Rectal smooth muscle tissue (tissue), 1 donor: ENCODE results near the gene PPP6R2.
"Not testable (repeated sequence)": the region's sequence is repeated elsewhere in the genome, so short reads cannot be mapped to it uniquely, and the experiment has no call there.

Experiments used
- H3K27ac ChIP-seq: one replicate; pipeline ENCODE4 v1.7.0; 2013; ENCODE audit warnings: low read depth, low read length, inconsistent platforms
- H3K27me3 ChIP-seq: one replicate; pipeline ENCODE4 v1.7.0; 2013; ENCODE audit warnings: low read length; ENCODE audit not compliant: control insufficient read depth, insufficient read depth
- H3K36me3 ChIP-seq: one replicate; pipeline ENCODE4 v1.7.0; 2013; ENCODE audit warnings: low read length; ENCODE audit not compliant: control insufficient read depth, insufficient read depth
- H3K4me1 ChIP-seq: one replicate; pipeline ENCODE4 v1.7.0; 2013; ENCODE audit warnings: low read length; ENCODE audit not compliant: control insufficient read depth, insufficient read depth
- H3K4me3 ChIP-seq: one replicate; pipeline ENCODE4 v1.7.0; 2013; ENCODE audit warnings: low read length
- H3K9ac ChIP-seq: one replicate; pipeline ENCODE4 v1.7.0; 2013; ENCODE audit warnings: low read length

Gene PPP6R2

DNA sequence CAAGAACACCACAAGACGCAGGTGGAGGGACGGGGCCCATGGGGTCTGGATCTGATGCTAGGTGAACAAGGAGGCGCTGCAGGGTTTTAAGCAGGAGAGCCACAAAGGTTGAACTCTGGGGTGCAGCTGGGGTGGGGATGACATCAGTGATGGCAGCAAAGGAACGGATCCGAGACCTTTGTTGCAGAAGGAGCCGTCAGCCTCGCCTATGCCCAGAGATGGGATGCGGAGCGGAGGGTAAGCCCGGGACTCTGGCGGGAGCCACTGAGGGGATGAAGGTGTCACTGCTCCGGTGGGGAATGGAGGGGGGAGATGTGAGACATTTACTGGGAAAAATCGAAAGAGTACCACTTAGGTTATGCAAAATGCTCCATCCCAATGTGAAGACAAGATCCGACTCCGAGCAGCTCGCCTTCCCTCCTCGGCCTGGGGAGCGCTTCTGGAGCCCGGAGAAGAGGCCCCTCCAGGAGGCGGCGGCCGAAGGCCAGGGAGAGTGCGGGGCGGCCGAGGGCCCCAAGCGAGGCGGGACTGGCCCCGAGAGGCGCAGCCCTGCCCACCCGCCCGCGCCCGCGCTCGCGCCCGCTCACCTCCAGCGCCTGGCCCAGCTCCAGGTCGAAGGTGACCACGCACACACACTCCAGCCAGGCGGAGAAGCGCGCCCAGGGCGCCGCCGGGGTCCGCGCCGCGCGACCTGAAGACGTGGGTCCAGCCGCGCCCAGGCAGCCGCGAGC lies 16.7 kb upstream of the PPP6R2 start:
- H3K4me1 ChIP-seq = no peaks in the 10 kb centered on the region
- H3K36me3 ChIP-seq = no peaks in the 10 kb centered on the region
- H3K4me3 ChIP-seq = peak overlapping the region; percentile 71
- H3K27ac ChIP-seq = no peak overlapping the region
- H3K27me3 ChIP-seq = no peaks in the 10 kb centered on the region
- H3K9ac ChIP-seq = no peak overlapping the region

DNA sequence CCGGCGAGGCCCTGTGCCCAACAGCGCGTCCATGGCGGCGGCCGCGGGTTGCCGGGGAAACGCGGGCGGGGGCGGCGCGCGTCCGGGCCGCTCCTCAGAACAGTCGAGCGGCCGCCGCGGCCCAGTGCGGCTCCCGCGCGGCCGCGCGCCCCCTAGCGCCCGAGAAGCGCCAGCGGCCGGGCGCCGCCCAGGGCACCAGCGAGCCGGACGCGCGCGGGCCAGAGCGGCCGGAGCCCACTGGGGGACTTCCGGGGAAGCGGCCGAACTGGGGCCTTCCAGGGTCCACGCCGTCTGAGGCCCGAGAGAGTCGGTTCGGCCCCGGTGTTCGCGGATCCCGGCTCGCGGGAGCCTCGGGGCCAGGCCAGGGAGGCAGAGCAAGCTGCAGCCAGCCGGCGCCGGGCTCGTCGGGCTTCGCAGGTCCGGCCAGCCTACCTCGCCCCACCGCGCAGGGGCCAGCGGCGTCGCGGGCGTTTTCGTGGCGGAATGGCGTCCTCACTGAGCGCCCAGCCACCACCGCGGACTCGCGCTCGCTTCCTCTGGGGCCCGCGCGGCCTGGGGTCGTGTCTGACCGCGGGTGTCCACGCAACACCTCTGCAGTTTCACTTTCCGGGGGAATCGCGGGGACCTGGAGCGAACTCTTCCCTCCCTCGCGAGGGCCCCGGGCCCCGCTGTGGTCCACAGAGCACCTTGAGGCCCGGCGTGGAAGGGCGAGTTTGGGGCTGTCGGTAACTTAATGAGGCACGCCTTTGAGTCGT lies 16.0 kb upstream of the PPP6R2 start, which contains the start of gene DENND6B:
DENND6B (minus strand) TSS at position 57 of the 755 bp plus-strand sequence; CDS start at position 33, 24 bp downstream.
- H3K4me3 ChIP-seq = peak within 1 kb of the TSS; percentile 87
- H3K27me3 ChIP-seq = no peaks in the 10 kb centered on the region
- H3K27ac ChIP-seq = peak within 1 kb of the TSS; percentile 96
- no peaks in the 10 kb centered on the region for H3K36me3 ChIP-seq
- H3K9ac ChIP-seq = peak within 1 kb of the TSS; percentile 92
- H3K4me1 ChIP-seq = no peaks in the 10 kb centered on the region

DNA sequence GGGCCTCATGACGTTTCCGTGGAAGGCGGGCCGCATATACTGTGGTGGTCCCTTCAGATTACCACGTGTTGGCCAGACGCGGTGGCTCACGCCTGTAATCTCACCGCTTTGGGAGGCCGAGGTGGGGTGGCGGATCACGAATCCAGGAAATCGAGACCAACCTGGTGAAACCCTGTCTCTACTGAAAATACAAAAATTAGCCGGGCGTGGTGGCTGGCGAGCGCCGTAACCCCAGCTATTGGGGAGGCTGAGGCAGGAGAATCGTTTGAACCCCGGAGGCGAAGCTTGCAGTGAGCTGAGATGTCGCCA lies 15.5 kb upstream of the PPP6R2 start:
- peak overlapping the region; percentile 96 for H3K27ac ChIP-seq
- no peaks in the 10 kb centered on the region for H3K36me3 ChIP-seq

DNA sequence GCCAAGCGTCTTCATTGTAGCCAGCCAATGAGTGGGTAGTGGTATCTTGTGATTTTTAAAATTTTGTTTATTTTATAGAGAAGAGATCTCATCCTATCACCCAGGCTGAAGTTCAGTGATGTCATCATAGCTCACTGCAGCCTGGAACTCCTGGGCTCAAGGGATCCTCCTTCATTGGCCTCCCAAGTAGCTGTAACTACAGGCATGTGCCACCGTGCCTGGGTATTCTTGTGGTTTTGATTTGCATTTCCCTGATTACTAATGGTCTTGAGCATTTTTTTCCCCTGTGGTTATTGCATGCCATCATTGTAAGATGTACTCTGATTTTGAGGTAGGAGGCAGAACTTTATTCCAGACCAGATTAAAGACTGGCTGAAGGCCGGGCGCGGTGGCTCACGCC lies 13.9 kb upstream of the PPP6R2 start:
- Histone ChIP-seq H3K9ac (no peak overlapping the region), H3K27me3 (no peaks in the 10 kb centered on the region), H3K4me1 (no peaks in the 10 kb centered on the region), H3K36me3 (no peaks in the 10 kb centered on the region), H3K4me3 (no peak overlapping the region), H3K27ac (no peak overlapping the region)

More for the DNA sequence above, 15.5 kb upstream of the PPP6R2 start:
- no peaks in the 10 kb centered on the region for H3K27me3 ChIP-seq
- peak overlapping the region; percentile 87 for H3K4me3 ChIP-seq
- peak overlapping the region; percentile 92 for H3K9ac ChIP-seq
- H3K4me1 ChIP-seq = no peaks in the 10 kb centered on the region

DNA sequence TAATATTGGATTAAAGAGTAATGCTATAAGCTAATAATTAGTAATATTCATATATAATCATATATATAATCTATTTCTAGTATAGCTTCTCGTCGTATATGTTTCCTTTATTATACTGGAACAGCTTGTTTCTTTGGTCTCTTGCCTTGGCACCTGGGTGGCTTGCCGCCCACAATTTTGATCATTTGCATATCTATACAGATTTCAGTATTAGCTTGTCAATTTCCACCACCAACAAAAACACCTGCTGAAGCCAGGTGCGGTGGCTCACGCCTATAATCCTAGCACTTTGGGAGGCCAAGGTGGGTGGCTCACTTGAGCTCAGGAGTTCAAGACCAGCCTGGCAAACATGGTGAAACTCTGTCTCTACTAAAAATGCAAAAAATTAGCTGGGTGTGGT lies 8.7 kb upstream of the PPP6R2 start:
- H3K27me3 ChIP-seq, H3K36me3 ChIP-seq, H3K27ac ChIP-seq, H3K4me3 ChIP-seq, H3K4me1 ChIP-seq, H3K9ac ChIP-seq: not testable (repeated sequence)

DNA sequence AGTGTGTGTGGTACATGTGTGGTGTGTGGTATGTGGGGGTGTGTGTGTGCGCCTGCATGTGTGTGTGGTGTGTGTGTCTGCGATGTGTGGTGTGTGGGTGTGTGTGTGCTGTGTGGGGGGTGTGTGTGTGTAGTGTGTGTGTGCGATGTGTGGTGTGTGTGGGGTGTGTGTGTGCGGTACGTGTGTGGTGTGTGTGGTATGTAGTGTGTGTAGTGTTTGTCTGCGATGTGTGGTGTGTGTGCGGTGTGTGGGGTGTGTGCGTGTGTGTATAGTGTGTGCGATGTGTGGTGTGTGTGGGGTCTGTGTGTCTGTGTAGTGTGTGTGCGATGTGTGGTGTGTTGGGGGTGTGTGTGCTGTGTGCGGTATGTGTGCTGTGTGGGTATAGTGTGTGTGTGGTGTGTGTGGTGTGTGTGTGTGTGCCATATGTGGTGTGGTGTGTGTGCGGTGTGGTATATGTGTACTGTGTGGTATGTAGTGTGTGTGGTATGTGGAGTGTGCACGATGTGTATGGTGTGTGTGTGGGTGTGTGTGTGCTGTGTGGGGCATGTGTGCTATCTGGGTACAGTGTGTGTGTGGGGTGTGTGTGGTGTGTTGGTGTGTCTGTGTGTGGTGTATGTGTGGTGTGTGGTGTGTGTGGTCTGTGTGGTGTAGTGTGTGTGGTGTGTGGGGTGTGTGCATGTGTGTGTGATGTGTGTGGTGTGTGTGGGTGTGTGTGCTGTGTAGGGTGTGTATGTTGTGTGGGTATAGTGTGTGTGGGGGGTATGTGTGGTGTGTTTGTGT lies 5.7 kb upstream of the PPP6R2 start:
- Histone ChIP-seq H3K36me3 (no peaks in the 10 kb centered on the region), H3K9ac (no peak overlapping the region), H3K27me3 (no peaks in the 10 kb centered on the region), H3K4me1 (peaks cover 4% of the 10 kb centered on the region), H3K27ac (no peak overlapping the region), H3K4me3 (no peak overlapping the region)

DNA sequence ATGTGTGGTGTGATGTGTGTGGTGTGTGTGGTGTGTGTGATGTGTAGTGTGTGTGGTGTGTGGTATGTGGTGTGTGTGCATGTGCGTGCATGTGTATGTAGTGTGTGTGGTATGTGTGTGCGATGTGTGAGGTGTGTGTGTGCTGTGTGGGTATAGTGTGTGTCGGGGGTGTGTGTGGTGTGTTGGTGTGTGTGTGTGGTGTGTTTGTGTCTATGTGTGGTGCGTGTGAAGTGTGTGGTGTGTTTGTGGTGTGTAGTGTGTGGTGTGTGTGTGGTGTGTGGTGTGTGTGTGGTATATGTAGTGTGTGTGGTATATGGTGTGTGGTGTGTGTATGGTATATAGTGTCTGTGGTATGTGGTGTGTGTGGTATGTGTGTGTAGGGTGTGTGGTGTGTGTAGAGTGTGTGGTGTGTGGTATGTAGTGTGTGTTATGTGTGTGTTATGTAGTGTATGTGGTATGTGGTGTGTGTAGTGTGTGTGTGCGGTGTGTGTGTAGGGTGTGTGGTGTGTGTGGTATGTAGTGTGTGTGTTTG lies 5.0 kb upstream of the PPP6R2 start:
- H3K4me1 ChIP-seq = peaks cover 6% of the 10 kb centered on the region
- no peak overlapping the region for H3K4me3 ChIP-seq
- no peaks in the 10 kb centered on the region for H3K36me3 ChIP-seq
- H3K27ac ChIP-seq = no peak overlapping the region
- no peaks in the 10 kb centered on the region for H3K27me3 ChIP-seq
- no peak overlapping the region for H3K9ac ChIP-seq

DNA sequence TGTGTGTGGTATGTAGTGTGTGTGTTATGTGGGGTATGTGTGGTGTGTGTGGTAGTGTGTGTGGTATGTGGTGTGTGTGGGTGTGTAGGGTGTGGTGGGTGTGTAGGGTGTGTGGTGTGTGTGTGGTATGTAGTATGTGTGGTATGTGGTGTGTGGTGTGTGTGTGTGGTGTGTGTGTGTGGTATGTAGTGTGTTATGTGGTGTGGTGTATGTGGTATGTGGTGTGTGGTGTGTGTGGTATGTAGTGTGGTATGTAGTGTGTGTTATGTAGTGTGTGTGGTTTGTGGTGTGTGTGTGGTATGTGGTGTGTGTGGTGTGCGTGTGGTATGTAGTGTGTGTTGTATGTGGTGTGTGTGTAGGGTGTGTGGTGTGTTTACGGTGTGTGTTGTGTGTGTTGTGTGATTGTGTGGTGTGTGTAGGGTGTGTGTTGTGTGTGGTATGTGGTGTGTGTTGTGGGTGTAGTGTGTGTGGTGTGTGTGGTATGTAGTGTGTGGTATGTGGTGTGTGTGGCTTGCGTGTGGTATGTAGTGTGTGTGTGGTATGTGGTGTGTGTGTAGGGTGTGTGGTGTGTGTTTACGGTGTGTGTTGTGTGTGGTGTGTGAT lies 4.2 kb upstream of the PPP6R2 start:
- Histone ChIP-seq H3K4me1 (peaks cover 6% of the 10 kb centered on the region), H3K9ac (no peak overlapping the region), H3K27ac (no peak overlapping the region), H3K36me3 (no peaks in the 10 kb centered on the region), H3K27me3 (no peaks in the 10 kb centered on the region), H3K4me3 (no peak overlapping the region)

DNA sequence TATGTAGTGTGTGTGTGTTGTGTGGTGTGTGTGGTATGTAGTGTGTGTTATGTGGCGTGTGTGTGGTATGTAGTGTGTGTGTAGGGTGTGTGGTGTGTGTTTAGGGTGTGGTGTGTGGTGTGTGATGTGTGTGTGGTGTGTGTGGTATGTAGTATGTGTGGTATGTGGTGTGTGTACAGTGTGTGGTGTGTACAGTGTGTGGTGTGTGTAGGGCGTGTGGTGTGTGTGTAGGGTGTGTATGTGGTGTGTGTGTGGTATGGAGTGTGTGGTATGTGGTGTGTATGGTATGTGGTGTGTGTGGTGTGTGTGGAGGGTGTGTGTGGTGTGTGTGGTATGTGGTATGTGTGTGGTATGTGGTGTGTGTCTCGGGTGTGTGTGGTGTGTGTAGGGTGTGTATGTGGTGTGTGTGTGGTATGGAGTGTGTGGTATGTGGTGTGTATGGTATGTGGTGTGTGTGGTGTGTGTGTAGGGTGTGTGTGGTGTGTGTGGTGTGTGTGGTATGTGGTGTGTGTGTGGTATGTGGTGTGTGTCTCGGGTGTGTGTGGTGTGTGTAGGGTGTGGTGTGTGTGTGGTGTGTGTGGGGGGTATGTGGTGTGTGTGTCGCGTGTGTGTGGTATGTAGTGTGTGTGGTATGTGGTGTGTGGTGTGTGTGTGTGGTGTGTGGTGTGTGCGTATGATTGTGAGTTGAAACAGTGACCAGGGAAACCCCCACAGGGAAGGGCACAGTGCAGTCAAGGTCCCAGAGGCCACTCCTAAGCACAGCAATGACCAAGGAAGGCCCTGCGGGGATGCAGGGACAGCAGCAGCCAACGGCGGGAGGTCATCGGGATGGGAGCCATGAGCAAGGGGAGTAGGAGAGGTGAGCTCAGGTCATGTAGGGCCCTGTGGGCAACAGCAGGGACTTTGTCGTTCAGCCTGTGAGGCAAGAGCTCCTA lies 2.9 kb upstream of the PPP6R2 start:
- Histone ChIP-seq H3K27ac (no peak overlapping the region), H3K9ac (no peak overlapping the region), H3K36me3 (no peaks in the 10 kb centered on the region), H3K4me3 (no peak overlapping the region), H3K4me1 (peaks cover 6% of the 10 kb centered on the region), H3K27me3 (no peaks in the 10 kb centered on the region)

DNA sequence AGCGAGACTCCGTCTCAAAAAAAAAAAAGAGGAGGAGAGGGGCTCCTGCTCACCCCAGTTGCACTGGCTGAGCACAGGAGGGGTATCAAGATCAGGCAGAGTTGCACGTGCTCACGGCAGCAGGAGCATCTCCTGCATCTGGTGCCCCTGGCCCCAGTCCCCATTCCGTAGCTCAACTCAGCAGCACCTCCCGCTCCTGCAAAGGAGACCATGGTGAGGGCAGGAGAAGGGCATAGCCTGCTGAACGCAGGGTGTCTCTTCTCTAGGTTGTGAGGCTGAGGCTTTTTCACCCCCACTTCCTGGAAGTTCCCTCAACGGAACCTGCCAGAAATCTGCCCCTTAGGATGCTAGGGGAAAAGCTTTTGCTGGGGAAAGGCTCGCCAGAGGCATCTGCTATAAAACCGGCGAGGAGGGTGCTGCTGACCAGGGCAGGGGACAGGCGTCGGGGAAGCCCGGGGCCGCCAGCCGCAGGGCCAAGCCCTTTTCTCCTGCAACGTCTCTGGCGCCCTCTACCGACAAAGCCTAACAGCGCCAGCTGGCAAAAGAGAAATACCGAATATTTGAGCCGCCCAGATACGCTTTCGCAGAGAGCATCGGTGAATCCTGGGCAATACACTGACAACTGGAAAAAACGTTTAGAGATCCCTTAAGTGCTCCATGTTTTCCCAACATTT lies 1.0 kb upstream of the PPP6R2 start:
- Histone ChIP-seq H3K36me3 (no peaks in the 10 kb centered on the region), H3K4me3 (peak overlapping the region; percentile 83), H3K27ac (peak overlapping the region; percentile 56), H3K27me3 (no peaks in the 10 kb centered on the region), H3K9ac (peak overlapping the region; percentile 45), H3K4me1 (peaks cover 6% of the 10 kb centered on the region)

DNA sequence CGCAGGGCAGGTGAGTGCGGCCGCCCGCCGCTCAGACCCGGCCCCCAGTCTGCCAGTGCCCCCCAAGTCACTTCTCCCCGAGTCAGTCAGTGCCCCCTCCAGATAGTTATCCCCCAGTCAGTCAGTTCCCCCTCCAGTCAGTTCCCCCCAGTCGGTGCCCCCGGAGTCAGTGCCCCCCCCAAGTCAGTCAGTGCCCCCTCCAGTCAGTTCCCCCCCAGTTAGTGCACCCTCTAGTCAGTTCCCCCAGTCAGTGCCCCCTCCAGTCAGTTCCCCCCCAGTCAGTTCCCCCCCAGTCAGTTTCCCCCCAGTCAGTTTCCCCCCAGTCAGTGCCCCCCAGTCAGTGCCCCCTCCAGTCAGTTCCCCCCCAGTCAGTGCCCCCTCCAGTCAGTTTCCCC lies 411 bp downstream of the PPP6R2 start:
- peak overlapping the region; percentile 24 for H3K9ac ChIP-seq
- peaks cover 6% of the 10 kb centered on the region for H3K4me1 ChIP-seq
- peak overlapping the region; percentile 52 for H3K27ac ChIP-seq
- H3K36me3 ChIP-seq = no peaks in the 10 kb centered on the region
- H3K4me3 ChIP-seq = peak overlapping the region; percentile 83
- no peaks in the 10 kb centered on the region for H3K27me3 ChIP-seq
